Testis (tissue), 2 donors: ENCODE data around the gene TRIM8.

Experiments
- CTCF ChIP-seq, 3 experiments: fragments of 450-650 bp in 2 of 3; fragments of 200-600 bp in 1 of 3; sonication (generic) in 1 of 3; IDR thresholded peaks; one replicate each; pipeline ENCODE4 v1.5.1; 2016 to 2019; ENCODE audit warnings: antibody characterized with exemption in 3 of 3, mild to moderate bottlenecking in 2 of 3, moderate library complexity in 1 of 3
- POLR2A ChIP-seq: fragments of 450-650 bp; IDR thresholded peaks from one replicate; pipeline ENCODE4 v1.6.1; 2017; ENCODE audit warnings: antibody characterized with exemption, mild to moderate bottlenecking, moderate library complexity

GRCh38 chr10:102624751-102625645 lies 19.3 kb upstream of the TRIM8 start:
- no peak for TF ChIP-seq CTCF (IDR thresholded peaks at IDR 0.05)
- TF ChIP-seq POLR2A: no peak
